DMS53 treated with DMSO at 0.1 percent for 48 hours (cell line): ENCODE measurements around the gene TEX48.

Source experiments
- DNase-seq: peaks from one replicate; lab custom pipeline; 2025; ENCODE audit not compliant: unreplicated experiment; lab: John Stamatoyannopoulos, UW

TEX48 gene

GRCh38 chr9:114626415-114627020 lies 55.5 kb downstream of the TEX48 start:
- no peak for DNase-seq

DNA sequence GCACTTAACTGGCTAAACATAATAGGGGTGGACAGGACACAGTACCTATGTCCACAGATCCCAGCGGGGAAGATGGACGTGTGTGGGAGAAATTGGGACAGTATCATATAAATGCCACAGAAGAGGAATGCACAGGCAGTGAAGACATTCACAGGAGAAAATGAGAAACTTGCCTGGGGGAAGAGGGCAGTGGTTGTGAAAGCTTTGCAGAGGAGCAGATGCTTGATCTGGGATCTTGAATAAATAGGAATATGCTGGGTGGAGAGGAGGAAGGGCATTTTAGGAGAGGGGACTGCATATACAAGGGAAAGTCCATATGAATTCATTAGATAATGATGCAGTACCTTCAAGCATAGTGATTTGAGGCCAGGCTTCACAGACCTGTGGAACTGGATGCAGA lies 57.3 kb downstream of the TEX48 start:
- no peak for DNase-seq

DNA sequence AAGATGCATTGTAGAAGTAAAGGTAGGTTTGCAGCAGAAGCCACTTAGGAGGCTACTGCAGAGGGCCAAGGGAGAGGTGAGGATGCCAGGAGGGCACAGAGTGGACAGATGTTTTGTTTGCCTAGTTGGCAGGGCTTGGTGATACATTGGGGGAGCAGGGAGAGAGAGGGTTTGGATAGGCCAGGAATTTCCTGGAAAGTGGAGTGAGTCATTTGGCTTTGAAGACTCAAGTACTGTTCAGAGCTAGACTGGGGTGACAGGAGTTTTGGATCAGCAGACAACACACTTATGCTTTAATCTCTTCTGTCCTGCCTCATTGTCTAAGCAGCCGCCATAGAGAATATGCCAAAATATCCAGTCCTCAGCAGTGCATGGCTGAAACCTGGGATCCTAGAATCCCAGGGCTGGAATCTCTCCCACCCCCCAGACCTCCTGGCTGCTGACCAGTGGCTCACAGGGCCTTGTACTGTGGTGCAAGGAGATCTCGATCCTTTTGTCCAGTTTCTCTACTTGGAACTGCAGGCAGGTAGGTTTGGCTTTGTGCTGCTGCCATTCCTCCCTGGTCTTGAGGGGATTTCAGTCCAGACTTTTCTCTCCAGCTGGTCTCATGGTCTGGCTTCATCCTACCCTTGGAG lies 59.9 kb downstream of the TEX48 start:
- peak; percentile 14 for DNase-seq

DNA sequence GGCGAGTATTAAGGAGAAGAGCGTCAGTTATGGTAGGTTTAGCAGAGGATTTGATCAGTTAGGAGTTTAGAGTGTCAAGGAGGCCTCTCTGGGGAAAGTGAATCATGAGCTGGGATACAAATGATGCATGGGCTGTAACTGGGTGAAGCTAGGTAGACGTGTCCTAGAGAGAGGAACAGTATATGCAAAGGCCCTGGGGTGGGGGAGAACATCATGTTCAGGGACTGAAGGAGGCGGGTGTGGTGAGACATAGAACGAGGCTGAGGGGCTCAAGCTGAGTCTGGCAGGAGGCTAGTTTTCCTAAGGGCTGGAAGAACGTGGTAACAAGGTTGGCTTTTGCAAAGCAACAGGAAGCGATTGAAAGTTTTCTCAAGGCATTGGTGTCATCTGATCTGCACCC lies 60.4 kb downstream of the TEX48 start:
- no peak for DNase-seq

- no peak for DNase-seq
Measured at GRCh38 chr9:114619191-114619761, 62.7 kb downstream of the TEX48 start.

- peak; percentile 46 for DNase-seq
Measured at GRCh38 chr9:114616684-114617520, 65.1 kb downstream of the TEX48 start.
